ENCODE data around the gene GPR101. TPM values are rescaled to one million over a fixed set of nuclear protein-coding genes. Genes with fewer than 3 reads are reported as not detected.

GPR101 gene
- total and polyA plus RNA-seq, 10 of the 15 experiments (the other 5 are each of a cell fraction or from before 2014, with no cell fraction given), result not detected

- no peaks in the 10 kb centered on the region for H3K79me2 ChIP-seq (ENCODE audit: control insufficient read depth, insufficient read depth, low read length)
- BruUV-seq (replicated peaks), result no TSS peak
- TF ChIP-seq, protein P1, sequence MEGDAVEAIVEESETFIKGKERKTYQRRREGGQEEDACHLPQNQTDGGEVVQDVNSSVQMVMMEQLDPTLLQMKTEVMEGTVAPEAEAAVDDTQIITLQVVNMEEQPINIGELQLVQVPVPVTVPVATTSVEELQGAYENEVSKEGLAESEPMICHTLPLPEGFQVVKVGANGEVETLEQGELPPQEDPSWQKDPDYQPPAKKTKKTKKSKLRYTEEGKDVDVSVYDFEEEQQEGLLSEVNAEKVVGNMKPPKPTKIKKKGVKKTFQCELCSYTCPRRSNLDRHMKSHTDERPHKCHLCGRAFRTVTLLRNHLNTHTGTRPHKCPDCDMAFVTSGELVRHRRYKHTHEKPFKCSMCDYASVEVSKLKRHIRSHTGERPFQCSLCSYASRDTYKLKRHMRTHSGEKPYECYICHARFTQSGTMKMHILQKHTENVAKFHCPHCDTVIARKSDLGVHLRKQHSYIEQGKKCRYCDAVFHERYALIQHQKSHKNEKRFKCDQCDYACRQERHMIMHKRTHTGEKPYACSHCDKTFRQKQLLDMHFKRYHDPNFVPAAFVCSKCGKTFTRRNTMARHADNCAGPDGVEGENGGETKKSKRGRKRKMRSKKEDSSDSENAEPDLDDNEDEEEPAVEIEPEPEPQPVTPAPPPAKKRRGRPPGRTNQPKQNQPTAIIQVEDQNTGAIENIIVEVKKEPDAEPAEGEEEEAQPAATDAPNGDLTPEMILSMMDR (IDR thresholded peaks at IDR 0.05 in 2 of 3, conservative IDR thresholded peaks at IDR 0.05 in 1 of 3; ENCODE audit: control insufficient read depth in 2 of 3, extremely low read depth in 1 of 3, insufficient read depth in 1 of 3, low read depth in 3 of 3, low read length in 3 of 3), result peak; percentile 71 to 93 (median 82)
- TF ChIP-seq CREB1 (IDR thresholded peaks at IDR 0.05; ENCODE audit: low read depth) (no peak), E2F8 (IDR thresholded peaks at IDR 0.05; ENCODE audit: low read depth, partially characterized antibody) (no peak), POU2F2 (IDR thresholded peaks at IDR 0.05; ENCODE audit: borderline replicate concordance, low read depth, low read length) (0 out of 3 replicates have a peak, but pooled peaks have one; percentile 8), NFYB (IDR thresholded peaks at IDR 0.05; ENCODE audit: insufficient read depth, low read depth, low read length) (no peak), YY1 (IDR thresholded peaks at IDR 0.05; ENCODE audit: low read depth, low read length) (0 out of 2 replicates have a peak, but pooled peaks have one; percentile 10), RAD21 (IDR thresholded peaks at IDR 0.05; ENCODE audit: insufficient read depth, low read depth, low read length) (peak; percentile 72), SMC3 (IDR thresholded peaks at IDR 0.05; ENCODE audit: borderline replicate concordance, low read length) (peak; percentile 55)
- no peak for FAIRE-seq
- WGBS (ENCODE audit: insufficient coverage, insufficient replicate concordance, low lambda C conversion rate, missing lambda C conversion rate), result 18% methylated on average over 37 of the region's 37 CpGs
- H2AFZ ChIP-seq (ENCODE audit: control insufficient read depth, low read depth, low read length), result 0 out of 2 replicates have a peak overlapping the region, but pooled peaks have one; percentile 0
- DNase-seq (ENCODE audit: low read depth, low spot score), result peak; percentile 1
- H3K27me3 ChIP-seq (replicated peaks in 1 of 2; ENCODE audit: control insufficient read depth in 2 of 2, insufficient read depth in 2 of 2, low read length in 1 of 2), result 0 out of 4 replicates have a peak, but pooled peaks cover 0 to 3% of the 10 kb centered on the region in 2 experiments
- RAD21 ChIA-PET (ENCODE audit: unreplicated experiment), result interaction anchor here (0.8 kb wide), 2 partner anchors 98 to 341 kb away, joined by 3 read pairs; no protein-coding TSS in a partner anchor
- H3K36me3 ChIP-seq (ENCODE audit: control insufficient read depth in 2 of 2, insufficient read depth in 2 of 2, low read length in 1 of 2), result no peaks in the 10 kb centered on the region
- in situ Hi-C loops (cut with MboI) (no loop called here), intact Hi-C loops (cut with micrococcal nuclease; ENCODE audit: unreplicated experiment) (loop anchor here (1.0 kb wide), 1 partner anchor 97 kb away; no protein-coding TSS in a partner anchor)
- H3K9me3 ChIP-seq (replicated peaks; ENCODE audit: control insufficient read depth, insufficient read depth, low read length), result no peaks in the 10 kb centered on the region
- ATAC-seq, result peak; percentile 99
- CTCF ChIA-PET, result interaction anchor here (0.6 to 2.4 kb wide), 24 partner anchors 9 to 1939 kb away, joined by 3 to 16 read pairs (median 4); no protein-coding TSS in a partner anchor
- H3K4me3 ChIP-seq, result peak overlapping the region; percentile 53; the same call in 1 of the 2 replicates
- H3K4me2 ChIP-seq (ENCODE audit: control insufficient read depth, insufficient read depth), result peak overlapping the region; percentile 45
- no peak overlapping the region for H3K9ac ChIP-seq (ENCODE audit: control insufficient read depth, insufficient read depth, low read length)
- no peaks in the 10 kb centered on the region for H4K20me1 ChIP-seq (ENCODE audit: control insufficient read depth, insufficient read depth)
- POLR2A ChIA-PET, result no interaction called here
- H3K27ac ChIP-seq (ENCODE audit: control insufficient read depth, insufficient read depth), result no peak overlapping the region
- SMC1A ChIA-PET (ENCODE audit: uncharacterized antibody, unreplicated experiment), result interaction anchor here (0.9 to 1.0 kb wide), 2 partner anchors 10 to 96 kb away, joined by 3 to 4 read pairs; no protein-coding TSS in a partner anchor
- H3K4me1 ChIP-seq (ENCODE audit: control insufficient read depth, insufficient read depth, low read length), result no peaks in the 10 kb centered on the region
These were observed 18.3 kb upstream of the GPR101 start for GRCh38 chrX:137051978-137052642.

Measured in GM12878 (cell line).